Stimulated activated CD8-positive, alpha-beta memory T cell treated with anti-CD3 and anti-CD28 coated beads, Interleukin-15, amount 100 ng/mL, for 1 hour (primary cell): ENCODE measurements around the gene FHIP1B.

Experiments
- DNase-seq: peaks from one replicate; pipeline ENCODE4 v3.0.0-alpha.2; 2020; ENCODE audit warnings: low read depth

Gene FHIP1B

DNA sequence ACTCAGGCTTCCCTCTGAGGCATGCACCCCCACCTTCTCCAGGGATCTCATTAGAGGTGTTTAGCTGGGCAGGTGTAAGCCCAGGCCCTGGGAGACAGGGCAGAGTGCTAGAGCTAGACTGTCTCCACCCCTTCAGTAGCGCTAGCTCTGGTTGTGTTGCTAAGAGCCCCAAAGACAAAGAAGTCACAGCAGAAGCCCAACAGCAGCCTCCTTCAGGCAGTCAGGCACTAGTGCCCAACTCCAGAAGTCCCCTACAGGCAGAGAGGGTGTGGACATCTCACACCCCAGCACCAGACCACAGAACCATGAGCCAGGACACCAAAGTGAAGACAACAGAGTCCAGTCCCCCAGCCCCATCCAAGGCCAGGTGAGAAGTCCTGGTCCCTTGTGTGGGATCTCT is 4.5 kb upstream of the FHIP1B start, which contains the start of gene CNGA4:
CNGA4 (plus strand) TSS at position 188 of the 400 bp plus-strand sequence; CDS start at position 306, 118 bp downstream.
- DNase-seq = no peak

DNA sequence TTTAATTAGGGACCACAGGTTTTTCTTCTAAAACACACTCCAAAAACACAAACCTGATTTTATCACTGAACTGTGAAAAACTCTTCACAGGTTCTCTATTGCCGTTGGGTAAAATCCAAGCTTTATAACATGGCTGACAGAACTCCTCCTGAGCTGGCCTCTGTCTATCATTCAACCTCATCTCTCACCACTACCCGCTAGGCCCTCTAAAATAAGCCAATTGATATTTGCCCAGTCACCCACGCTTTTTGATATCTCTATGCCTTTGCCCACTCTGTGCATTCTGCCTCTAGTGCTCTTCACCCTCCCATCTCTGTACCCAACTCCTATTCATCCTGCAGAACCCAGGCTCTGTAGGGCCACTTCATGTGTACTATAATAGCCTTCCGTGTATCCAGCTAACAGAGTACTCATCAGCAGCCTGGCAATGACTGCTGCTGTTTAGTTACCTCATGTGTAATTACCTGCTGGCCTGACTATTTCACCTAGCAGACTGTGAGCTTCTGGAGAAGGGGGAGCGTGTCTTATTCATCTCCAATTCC is 3.4 kb upstream of the FHIP1B start:
- no peak for DNase-seq

DNA sequence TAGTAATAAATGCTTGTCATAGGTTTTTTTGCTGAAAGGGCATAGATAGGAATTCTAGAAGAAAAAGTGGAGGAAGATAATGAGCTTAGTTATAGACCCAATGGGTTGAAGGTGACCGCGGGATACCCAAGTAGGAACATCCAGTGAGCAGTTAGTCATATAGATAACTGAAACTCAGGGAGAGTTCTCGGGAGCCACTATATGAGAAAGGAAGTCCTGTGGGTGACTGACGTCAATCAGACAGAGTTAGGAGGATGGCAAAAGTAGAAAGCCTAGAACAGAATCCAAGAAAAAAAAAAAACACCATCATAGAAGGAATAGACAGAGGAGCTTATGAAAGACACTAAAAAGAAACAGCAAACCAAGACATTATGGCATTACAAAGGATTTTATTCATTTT is 2.8 kb upstream of the FHIP1B start:
- DNase-seq = no peak

DNA sequence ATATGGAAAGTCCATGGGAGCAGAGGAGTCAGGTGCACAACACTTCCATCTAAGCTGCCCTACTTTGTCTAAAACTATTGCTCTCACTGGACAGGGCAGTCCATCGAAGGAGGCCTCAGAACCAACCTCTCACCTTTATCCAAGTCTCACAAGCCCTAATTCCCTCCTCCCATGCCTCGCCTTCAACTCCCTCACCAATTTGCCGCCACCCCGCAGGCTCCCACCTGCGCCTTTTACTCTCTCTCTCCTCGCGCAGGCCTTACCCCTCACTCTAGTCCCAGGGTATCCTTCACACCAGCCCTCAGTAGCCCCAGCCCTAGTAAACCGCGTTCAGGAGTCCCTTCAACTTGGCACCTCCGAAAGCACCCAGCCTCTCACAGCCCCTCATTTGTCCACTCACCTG is 451 bp downstream of the FHIP1B start:
- DNase-seq = no peak

DNA sequence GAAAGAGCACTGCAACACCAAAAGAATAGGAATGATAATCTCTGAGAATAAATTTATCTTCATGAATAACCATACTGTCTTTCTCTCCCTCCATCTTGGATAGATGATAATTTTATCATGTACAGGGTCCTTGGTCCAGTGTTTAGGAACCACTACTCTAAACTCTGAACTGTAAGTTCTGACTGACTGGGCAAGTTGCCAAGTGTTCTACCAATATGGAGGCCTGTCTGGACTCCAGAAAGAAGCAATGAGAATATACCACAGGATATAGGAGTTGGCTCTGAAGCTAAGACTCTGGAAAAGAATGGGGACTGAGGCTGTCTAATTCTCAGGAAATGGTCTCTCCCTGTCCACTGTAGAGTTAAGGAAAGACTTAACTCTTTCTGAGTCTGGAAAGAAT is 1.5 kb downstream of the FHIP1B start:
- no peak for DNase-seq

- no peak for DNase-seq
These were observed 4.5 kb downstream of the FHIP1B start for GRCh38 chr11:6229911-6230310.

DNA sequence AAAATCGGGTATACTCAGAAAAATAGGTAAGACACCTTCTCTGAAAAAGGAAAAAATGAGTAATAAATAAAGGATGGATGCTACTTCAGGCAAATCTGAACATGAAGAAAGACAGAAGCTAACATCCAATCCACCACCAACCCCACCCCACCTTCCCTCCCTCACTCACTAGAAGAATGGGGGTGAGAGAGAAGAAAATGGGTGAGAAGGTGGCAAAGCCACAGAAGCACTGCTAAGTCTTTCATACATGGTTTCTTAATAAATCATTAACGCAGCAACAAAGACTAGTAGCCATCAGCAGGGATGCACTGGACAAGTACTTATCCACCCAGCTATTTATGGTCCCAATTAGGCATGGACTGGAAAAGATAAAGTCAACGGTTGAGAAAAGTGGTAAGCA is 5.9 kb downstream of the FHIP1B start:
- DNase-seq = no peak

DNA sequence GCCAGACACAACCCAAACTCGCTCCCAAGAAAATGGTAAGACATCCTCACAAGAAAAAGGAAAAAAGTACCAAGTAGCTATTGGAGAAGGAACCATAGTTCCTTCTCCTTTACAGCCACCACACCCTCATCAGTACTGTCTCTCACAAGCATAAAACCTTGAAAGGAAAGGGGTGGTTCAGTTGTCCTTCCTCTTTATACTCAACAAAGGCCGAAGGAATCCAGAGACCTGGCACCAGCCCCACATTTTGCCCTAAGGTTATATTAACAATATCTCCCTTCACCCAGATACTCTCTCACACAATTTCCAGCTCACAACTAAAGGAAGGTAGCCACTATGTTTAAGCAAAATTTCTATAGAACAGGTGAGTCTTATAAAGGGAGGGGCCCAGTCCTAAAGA is 8.5 kb downstream of the FHIP1B start:
- DNase-seq = no peak

GRCh38 chr11:6225024-6225423 is 9.4 kb downstream of the FHIP1B start:
- no peak for DNase-seq

- DNase-seq = no peak
These were observed 10.0 kb downstream of the FHIP1B start for GRCh38 chr11:6224421-6224820.

GRCh38 chr11:6223854-6224253 is 10.6 kb downstream of the FHIP1B start:
- DNase-seq = no peak

DNA sequence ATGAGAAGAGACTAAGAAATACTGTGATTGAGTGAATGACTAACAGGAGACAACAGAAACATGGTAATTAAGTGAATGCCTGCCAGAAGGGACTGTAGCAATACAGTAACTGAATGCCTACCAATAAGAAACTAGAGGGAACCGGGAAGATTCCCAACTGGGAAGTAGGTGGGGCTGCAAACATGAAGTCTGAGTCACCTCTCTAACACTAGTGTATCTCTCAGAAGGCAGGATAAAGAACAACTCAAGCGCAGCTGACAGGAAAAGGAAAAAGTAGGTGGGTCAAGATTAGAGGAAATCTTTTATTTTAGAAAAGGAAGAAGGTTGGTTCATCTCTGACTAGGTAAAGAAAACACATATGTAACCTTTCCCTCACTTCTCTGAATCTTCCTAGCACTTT is 15.1 kb downstream of the FHIP1B start:
- DNase-seq = no peak

GRCh38 chr11:6217722-6218121 is 16.7 kb downstream of the FHIP1B start:
- DNase-seq = no peak

DNA sequence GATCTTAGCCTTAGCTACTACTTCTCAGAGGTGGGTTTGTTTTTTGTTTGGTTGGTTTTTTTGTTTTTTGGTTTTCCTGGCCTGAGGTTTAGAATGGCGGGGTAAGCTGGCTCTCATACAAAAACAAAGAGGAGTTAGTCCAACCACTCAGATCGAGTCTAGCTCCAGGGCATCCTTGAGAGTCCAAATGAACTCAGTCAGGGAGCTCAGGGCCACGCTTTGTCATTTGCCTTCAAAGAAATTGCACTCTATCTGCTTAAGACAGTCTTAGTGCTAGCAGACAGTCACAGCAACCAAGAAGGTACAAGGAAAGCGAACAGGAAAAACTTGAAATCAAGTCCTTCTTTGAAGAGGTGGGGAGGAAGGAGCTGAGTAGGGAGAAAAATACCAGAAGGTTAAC is 17.9 kb downstream of the FHIP1B start:
- no peak for DNase-seq

- no peak for DNase-seq
These were observed 19.9 kb downstream of the FHIP1B start for GRCh38 chr11:6214530-6214929.

- DNase-seq = no peak
These were observed 24.0 kb downstream of the FHIP1B start for GRCh38 chr11:6210274-6210955.

DNA sequence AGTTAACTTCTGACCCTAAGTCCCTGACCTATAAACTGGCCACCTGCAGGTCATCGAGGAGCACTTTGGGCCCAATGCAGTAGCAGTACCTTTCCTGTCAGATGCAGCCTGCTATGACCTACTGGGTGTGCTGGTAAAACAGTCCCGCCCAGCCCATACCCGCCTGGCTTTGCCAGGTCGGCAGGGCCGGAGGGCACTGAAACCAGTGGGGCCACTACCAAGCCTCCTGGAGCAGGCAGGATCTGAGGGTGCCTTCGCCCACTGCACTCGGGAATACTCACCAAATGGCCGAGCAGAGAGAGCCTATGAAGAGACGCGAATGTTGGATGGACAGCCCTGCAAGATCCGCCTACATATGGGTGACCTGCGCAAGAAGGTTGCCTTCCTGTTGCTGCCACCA is 24.6 kb downstream of the FHIP1B start:
- no peak for DNase-seq

DNA sequence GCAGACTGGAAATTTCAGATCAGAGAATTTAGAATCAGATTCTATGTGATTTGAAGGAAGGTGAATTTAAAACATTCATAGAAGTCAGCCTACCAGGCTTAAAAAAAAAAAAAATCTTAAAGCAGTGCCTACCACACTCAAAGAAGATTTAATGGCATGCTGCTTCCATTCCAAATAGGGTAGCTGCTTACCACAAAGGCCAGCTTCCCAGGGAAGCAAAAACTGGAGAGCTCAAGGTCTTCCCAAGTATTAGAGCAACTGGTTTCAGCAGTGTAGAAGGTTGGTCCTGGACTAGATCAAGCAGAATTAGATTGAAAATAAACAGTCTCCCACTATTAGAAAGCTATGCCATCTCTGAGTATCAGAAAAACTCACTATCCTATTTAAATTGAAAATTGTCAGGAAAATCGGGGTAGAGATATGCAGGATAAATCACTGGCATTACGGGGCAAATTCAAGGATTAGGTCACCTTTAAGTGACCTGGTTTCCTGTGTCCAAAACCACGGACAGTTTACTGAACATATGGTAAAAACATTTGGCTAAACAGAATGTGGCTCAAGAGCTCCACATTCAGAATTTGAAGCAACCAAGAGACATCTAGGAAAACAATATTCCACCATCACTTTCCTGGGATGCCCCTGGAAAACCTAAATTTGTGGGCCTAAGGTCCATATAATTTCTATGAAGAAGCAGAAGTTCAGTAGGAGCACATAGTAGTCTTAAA is 27.8 kb downstream of the FHIP1B start:
- no peak for DNase-seq

GRCh38 chr11:6205366-6205765 is 29.1 kb downstream of the FHIP1B start, which contains the start of gene C11orf42:
Gene C11orf42, plus strand, starts transcription at chr11:6205557. Its CDS starts 59 bp downstream, at chr11:6205616.
- no peak for DNase-seq

GRCh38 chr11:6204706-6205105 is 29.7 kb downstream of the FHIP1B start:
- DNase-seq = no peak

GRCh38 chr11:6203327-6203726 is 31.1 kb downstream of the FHIP1B start:
- DNase-seq = no peak

GRCh38 chr11:6202041-6202440 is 32.4 kb downstream of the FHIP1B start:
- no peak for DNase-seq

GRCh38 chr11:6201481-6201880 is 33.0 kb downstream of the FHIP1B start:
- DNase-seq = no peak
